Heart right ventricle (tissue), 16 donors: ENCODE results near the gene TNFAIP8. TPM values are rescaled to one million over a fixed set of nuclear protein-coding genes. Genes with fewer than 3 reads are reported as not detected.

ENCODE experiments used
- ATAC-seq, 8 donors: fragments of 200-7000 bp; cut with Tn5 transposase; one replicate each; pipeline ENCODE4 v1.9.1; 2020; ENCODE audit warnings: mild to moderate bottlenecking in 8 of 8, moderate library complexity in 8 of 8, moderate number of reproducible peaks in 1 of 8
- DNase-seq, 2 donors: peaks; one replicate each; pipeline ENCODE4 v3.0.0-alpha.2; 2020
- H3K27ac ChIP-seq, 10 donors: fragments of 200-600 bp; sonication (generic) in 2 of 10; one replicate each; pipeline versions ENCODE4 v1.5.0 to v1.8.0; 2020 to 2022; ENCODE audit warnings: mild to moderate bottlenecking in 3 of 10
- H3K27me3 ChIP-seq, 7 donors: fragments of 200-600 bp; one replicate each; pipeline ENCODE4 v1.8.0; 2021 to 2022; ENCODE audit warnings: mild to moderate bottlenecking in 2 of 7
- H3K36me3 ChIP-seq, 9 donors: fragments of 200-600 bp; sonication (generic) in 1 of 9; one replicate each; pipeline versions ENCODE4 v1.5.0 to v1.8.0; 2020 to 2022; ENCODE audit warnings: mild to moderate bottlenecking in 2 of 9
- H3K4me1 ChIP-seq, 9 donors: fragments of 200-600 bp; sonication (generic) in 1 of 9; one replicate each; pipeline versions ENCODE4 v1.5.0 to v1.8.0; 2020 to 2022; ENCODE audit warnings: mild to moderate bottlenecking in 4 of 9
- H3K4me3 ChIP-seq, 10 donors: fragments of 200-600 bp; sonication (generic) in 2 of 10; one replicate each; pipeline versions ENCODE4 v1.5.0 to v1.8.0; 2020 to 2022; ENCODE audit warnings: mild to moderate bottlenecking in 7 of 10, moderate library complexity in 2 of 10
- H3K9me3 ChIP-seq, 11 donors: fragments of 200-600 bp in 10 of 11; sonication (generic) in 2 of 11; one replicate each; pipeline versions ENCODE4 v1.5.0 to v1.8.0; 2013 to 2022; ENCODE audit warnings: mild to moderate bottlenecking in 2 of 11, control low read depth in 1 of 11, moderate library complexity in 1 of 11
- WGBS, 2 donors: extraction: QIAGEN DNeasy Blood & Tissue Kit; methylation state at CpG; one replicate each; pipeline ENCODE4 v1.1.7; 2013; ENCODE audit warnings: inconsistent platforms in 1 of 2; 5-methylcytosine and 5-hydroxymethylcytosine counted together
- intact Hi-C, 10 donors: fragments of 100-400 bp; cut with DNase I; formaldehyde crosslinking; loops; one replicate each; pipeline versions ENCODE4 v1.11.1 to v1.14.2; 2022
- polyA plus RNA-seq, 2 donors: library from polyadenylated mRNA; stranded (reverse); fragments of 200-250 nt; gene quantifications; one replicate each; pipeline ENCODE4 v1.2.3, GENCODE V29; 2013
- total RNA-seq, 10 donors: library from RNA; stranded (reverse); fragmentation: NEBNext Ultra II Directional in 3 of 10; extraction: Animal tissue kit (Norgen Biotek cat#: 25700) in 3 of 10; gene quantifications; one replicate each; pipeline versions ENCODE4 v1.2.1 to v1.2.4, GENCODE V29; 2021 to 2023
- TF ChIP-seq, protein P1 (sequence below), 9 donors: fragments of 200-600 bp; sonication (generic) in 2 of 9; IDR thresholded peaks; one replicate each; pipeline versions ENCODE4 v1.5.0 to v1.8.0; 2021 to 2022; ENCODE audit warnings: antibody characterized with exemption in 9 of 9, mild to moderate bottlenecking in 5 of 9, moderate library complexity in 1 of 9
- donor health status: Arrhythmogenic right ventricular cardiomyopathy.
- donor health status: ischemic (EF 13 %, LVEDD 7.1; RV severe dilation, severe dysfunction).
- donor health status: healthy with polysubstance abuse.
- donor health status: DM: no; HTN: yes; CAD: no.
- donor health status: DM: no; HTN: no; CAD: no.
- donor health status: ischemic (EF 25% LVEDD 6.9; RV normal size, moderate dysfunction).
- donor health status: ischemic (EF 25% LVEDD 5.7; RV mildly dilated, moderate dysfunction).
- donor health status: healthy.
- donor health status: DM: yes; HTN: yes; CAD: no.
- donor health status: Ischemic cardiomyopathy.
- donor health status: ischemic (EF 35%, LVEDD 5.7; RV mildly dilated, moderate dysfunction).
- donor health status: nonischemic (EF 11% LVEDD 7.7; RV severe dilation, severe dysfunction).
- donor health status: DM: yes; HTN: yes; CAD: no.
- donor health status: PGD.
- donor health status: ischemic (EF 29% LVEDD 5.4; RV normal size, mild dysfunction).
- donor health status: nonischemic (EF 23%, LVEDD 6.1; RV moderate dilation, normal function).

TNFAIP8 gene
- total and polyA plus RNA-seq, 12 donors: 3.3 to 30.8 (median 8.7) TPM

GRCh38 chr5:119336845-119337580, 18.8 kb upstream of the TNFAIP8 start:
- Histone ChIP-seq H3K4me3 (no peak overlapping the region), H3K4me1 (peaks cover 0 to 98% (median 13%) of the 10 kb centered on the region in 9 donors), H3K9me3 (no peaks in the 10 kb centered on the region), H3K27ac (peak overlapping the region in 7 of 10 donors; percentile 16 to 84 (median 46)), H3K36me3 (no peaks in the 10 kb centered on the region), H3K27me3 (no peaks in the 10 kb centered on the region)
- peak in 3 of 8 donors; percentile 30 to 50 (median 35) for ATAC-seq
- TF ChIP-seq, protein P1, sequence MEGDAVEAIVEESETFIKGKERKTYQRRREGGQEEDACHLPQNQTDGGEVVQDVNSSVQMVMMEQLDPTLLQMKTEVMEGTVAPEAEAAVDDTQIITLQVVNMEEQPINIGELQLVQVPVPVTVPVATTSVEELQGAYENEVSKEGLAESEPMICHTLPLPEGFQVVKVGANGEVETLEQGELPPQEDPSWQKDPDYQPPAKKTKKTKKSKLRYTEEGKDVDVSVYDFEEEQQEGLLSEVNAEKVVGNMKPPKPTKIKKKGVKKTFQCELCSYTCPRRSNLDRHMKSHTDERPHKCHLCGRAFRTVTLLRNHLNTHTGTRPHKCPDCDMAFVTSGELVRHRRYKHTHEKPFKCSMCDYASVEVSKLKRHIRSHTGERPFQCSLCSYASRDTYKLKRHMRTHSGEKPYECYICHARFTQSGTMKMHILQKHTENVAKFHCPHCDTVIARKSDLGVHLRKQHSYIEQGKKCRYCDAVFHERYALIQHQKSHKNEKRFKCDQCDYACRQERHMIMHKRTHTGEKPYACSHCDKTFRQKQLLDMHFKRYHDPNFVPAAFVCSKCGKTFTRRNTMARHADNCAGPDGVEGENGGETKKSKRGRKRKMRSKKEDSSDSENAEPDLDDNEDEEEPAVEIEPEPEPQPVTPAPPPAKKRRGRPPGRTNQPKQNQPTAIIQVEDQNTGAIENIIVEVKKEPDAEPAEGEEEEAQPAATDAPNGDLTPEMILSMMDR (IDR thresholded peaks at IDR 0.05): no peak
- WGBS, 2 donors: 52% methylated on average over 3 of the region's 3 CpGs
- intact Hi-C loops: loop anchor here in 7 of 10 donors (5.0 to 10.0 kb wide), 7 partner anchors 50 to 352 kb away; partner anchors contain the start of gene DTWD2 (in 4 of the 7)
- DNase-seq: no peak

GRCh38 chr5:119338326-119338946, 17.4 kb upstream of the TNFAIP8 start:
- H3K27me3 ChIP-seq: no peaks in the 10 kb centered on the region
- WGBS, 2 donors: 80 to 82% methylated on average over 4 of the region's 4 CpGs
- no peak for ATAC-seq
- H3K27ac ChIP-seq: peak overlapping the region in 1 of 10 donors; percentile 69
- peaks cover 0 to 98% (median 13%) of the 10 kb centered on the region in 9 donors for H3K4me1 ChIP-seq
- TF ChIP-seq, protein P1 (IDR thresholded peaks at IDR 0.05): no peak
- no peak overlapping the region for H3K4me3 ChIP-seq
- intact Hi-C loops: loop anchor here in 7 of 10 donors (5.0 to 10.0 kb wide), 7 partner anchors 49 to 354 kb away; partner anchors contain the start of gene DTWD2 (in 4 of the 7)
- no peak for DNase-seq
- H3K9me3 ChIP-seq: no peaks in the 10 kb centered on the region
- H3K36me3 ChIP-seq: no peaks in the 10 kb centered on the region

DNA sequence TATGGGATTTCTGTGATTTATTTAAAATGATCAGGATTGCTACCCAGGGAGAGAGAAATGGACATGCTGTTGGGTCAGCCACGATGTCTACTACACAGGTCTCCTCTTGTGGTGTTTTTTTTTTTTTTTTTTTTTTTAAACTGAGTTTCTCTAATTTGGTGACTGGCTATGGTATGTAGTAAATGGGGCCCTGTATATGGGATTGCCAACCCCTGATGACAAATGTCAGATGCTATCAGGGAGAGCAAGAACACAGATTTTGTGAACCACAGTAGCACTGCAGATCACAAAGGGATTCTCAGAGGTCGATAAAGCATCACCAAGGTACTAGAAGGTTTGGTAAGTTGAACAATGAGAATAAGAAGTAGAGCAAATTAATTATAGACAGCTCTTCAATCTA, 16.5 kb upstream of the TNFAIP8 start:
- H3K27ac ChIP-seq: peak overlapping the region in 1 of 10 donors; percentile 79
- H3K9me3 ChIP-seq: no peaks in the 10 kb centered on the region
- no peak overlapping the region for H3K4me3 ChIP-seq
- no peaks in the 10 kb centered on the region for H3K36me3 ChIP-seq
- no peaks in the 10 kb centered on the region for H3K27me3 ChIP-seq
- peaks cover 0 to 98% (median 13%) of the 10 kb centered on the region in 9 donors for H3K4me1 ChIP-seq
- DNase-seq (no peak), ATAC-seq (no peak)
- intact Hi-C loops: loop anchor here in 7 of 10 donors (5.0 to 10.0 kb wide), 7 partner anchors 48 to 355 kb away; partner anchors contain the start of gene DTWD2 (in 4 of the 7)
- TF ChIP-seq, protein P1 (IDR thresholded peaks at IDR 0.05): no peak
- 95 to 100% methylated on average over 2 of the region's 2 CpGs for WGBS, 2 donors

DNA sequence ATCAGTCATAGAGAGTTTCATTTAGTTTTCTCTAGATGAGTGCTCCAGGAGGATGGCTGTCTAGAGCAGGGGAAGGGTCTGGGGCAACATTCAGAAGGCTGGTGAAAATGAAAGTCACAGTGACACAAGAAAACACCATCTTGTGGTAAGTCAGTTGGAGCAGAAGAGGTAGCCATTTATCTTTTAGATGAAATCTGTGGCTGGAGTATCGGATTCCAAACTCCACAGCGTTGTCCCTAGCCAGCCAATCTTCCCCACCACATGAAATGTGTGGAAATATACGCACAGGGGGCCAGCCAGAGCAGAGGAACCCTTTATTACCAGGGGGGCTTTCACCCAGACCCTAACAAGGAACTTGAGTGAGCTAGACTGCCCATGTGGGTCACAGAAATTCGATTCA, 15.9 kb upstream of the TNFAIP8 start:
- H3K27me3 ChIP-seq: no peaks in the 10 kb centered on the region
- WGBS, 2 donors: 81% methylated on average over 4 of the region's 4 CpGs
- H3K9me3 ChIP-seq: no peaks in the 10 kb centered on the region
- peak overlapping the region in 1 of 10 donors; percentile 79 for H3K27ac ChIP-seq
- intact Hi-C loops: loop anchor here in 7 of 10 donors (5.0 to 10.0 kb wide), 8 partner anchors 47 to 355 kb away; partner anchors contain the start of gene DTWD2 (in 4 of the 7)
- TF ChIP-seq, protein P1 (IDR thresholded peaks at IDR 0.05): no peak
- H3K4me1 ChIP-seq: peaks cover 0 to 98% (median 13%) of the 10 kb centered on the region in 9 donors
- H3K36me3 ChIP-seq: no peaks in the 10 kb centered on the region
- ATAC-seq (no peak), DNase-seq (no peak)
- peak overlapping the region in 1 of 10 donors; percentile 26 for H3K4me3 ChIP-seq
